B cell (primary cell): ENCODE data around the gene MICU1. TPM values are rescaled to one million over a fixed set of nuclear protein-coding genes. Genes with fewer than 3 reads are reported as not detected.

ENCODE experiments used
- ATAC-seq: fragments of 200-7000 bp; cut with Tn5 transposase; one replicate; pipeline ENCODE4 v1.10.0; 2021; ENCODE audit warnings: low read depth, mild to moderate bottlenecking, moderate number of reproducible peaks, moderate library complexity
- CTCF ChIA-PET: fragments of 350-600 bp; sonication (Branson Sonifier 250); formaldehyde crosslinking; loops from one replicate; lab custom pipeline; 2021; ENCODE audit warnings: antibody characterized with exemption, inconsistent platforms; lab: Charles Lee
- POLR2A ChIA-PET: fragments of 350-600 bp; sonication (Branson Sonifier 250); formaldehyde crosslinking; loops from one replicate; lab custom pipeline; 2021; ENCODE audit warnings: antibody characterized with exemption; lab: Charles Lee
- DNase-seq: peaks from one replicate; pipeline ENCODE4 v3.0.0; 2013
- H2AFZ ChIP-seq: 2 replicates; pipeline ENCODE4 v1.6.1; 2012; ENCODE audit warnings: mild to moderate bottlenecking, low read depth, low read length; ENCODE audit not compliant: insufficient read depth, poor library complexity, severe bottlenecking
- H3K27ac ChIP-seq, 2 donors: 1 replicate in 1 of 2; 2 replicates in 1 of 2; pipeline ENCODE4 v1.5.1; 2012 to 2013; ENCODE audit warnings: low read length in 2 of 2, mild to moderate bottlenecking in 2 of 2, moderate library complexity in 1 of 2
- H3K27me3 ChIP-seq, 4 experiments: fragments of 200-600 bp in 1 of 4; sonication (generic) in 1 of 4; replicated peaks in 1 of 4; 1 replicate in 2 of 4; 2 replicates in 2 of 4; pipeline versions ENCODE4 v1.6.1 to v1.7.0; 2013 to 2016; ENCODE audit warnings: low read length in 3 of 4, mild to moderate bottlenecking in 2 of 4, mixed read lengths in 1 of 4, moderate library complexity in 1 of 4; ENCODE audit not compliant: insufficient read depth in 4 of 4, control insufficient read depth in 3 of 4; ENCODE audit errors: control extremely low read depth in 1 of 4
- H3K36me3 ChIP-seq, 2 experiments: replicated peaks in 1 of 2; 1 replicate in 1 of 2; 2 replicates in 1 of 2; pipeline versions ENCODE4 v1.6.1 to v1.7.1; 2013; ENCODE audit warnings: low read length in 1 of 2; ENCODE audit not compliant: insufficient read depth in 2 of 2, control insufficient read depth in 1 of 2; ENCODE audit errors: control extremely low read depth in 1 of 2, extremely low read depth in 1 of 2
- H3K4me1 ChIP-seq, 2 donors: fragments of 200-600 bp in 1 of 2; sonication (generic) in 1 of 2; 1 replicate in 1 of 2; 2 replicates in 1 of 2; pipeline versions ENCODE4 v1.5.1 to v1.6.1; 2013 to 2017; ENCODE audit warnings: low read length in 2 of 2; ENCODE audit not compliant: control insufficient read depth in 2 of 2, insufficient read depth in 2 of 2
- H3K4me2 ChIP-seq: replicated peaks from 2 replicates; pipeline ENCODE3; 2012; ENCODE audit warnings: mild to moderate bottlenecking, low read depth, low read length; ENCODE audit not compliant: poor library complexity, severe bottlenecking
- H3K4me3 ChIP-seq, 5 experiments: fragments of 200-600 bp in 1 of 5; sonication (generic) in 1 of 5; 1 replicate in 3 of 5; 2 replicates in 2 of 5; pipeline versions ENCODE4 v1.5.1 to v1.7.0; 2011 to 2016; ENCODE audit warnings: low read length in 4 of 5, mild to moderate bottlenecking in 4 of 5, low read depth in 2 of 5, control low read depth in 1 of 5, moderate library complexity in 1 of 5; ENCODE audit not compliant: insufficient read depth in 1 of 5; ENCODE audit errors: control extremely low read depth in 1 of 5, extremely low read depth in 1 of 5
- H3K79me2 ChIP-seq: fragments of 200-600 bp; sonication (generic); one replicate; pipeline ENCODE4 v1.6.0; 2016; ENCODE audit warnings: low read length; ENCODE audit not compliant: control insufficient read depth, insufficient read depth
- H3K9ac ChIP-seq: fragments of 200-600 bp; sonication (generic); 2 replicates; pipeline ENCODE4 v1.6.1; 2017; ENCODE audit warnings: mild to moderate bottlenecking, low read length, moderate library complexity
- H3K9me3 ChIP-seq, 3 donors: one replicate each; pipeline versions ENCODE4 v1.6.1 to v1.7.1; 2013; ENCODE audit warnings: low read length in 2 of 3; ENCODE audit not compliant: control insufficient read depth in 2 of 3, insufficient read depth in 1 of 3; ENCODE audit errors: control extremely low read depth in 1 of 3
- H4K20me1 ChIP-seq: 2 replicates; pipeline ENCODE4 v1.6.0; 2012; ENCODE audit warnings: mild to moderate bottlenecking, low read length; ENCODE audit not compliant: insufficient read depth, control insufficient read depth, poor library complexity, severe bottlenecking
- H3K27ac Mint-ChIP-seq: one replicate; pipeline ENCODE4 v1.8.0; 2021; ENCODE audit warnings: mixed read lengths
- H3K27me3 Mint-ChIP-seq: one replicate; pipeline ENCODE4 v1.8.0; 2021; ENCODE audit warnings: mixed read lengths
- H3K4me1 Mint-ChIP-seq: one replicate; pipeline ENCODE4 v1.8.0; 2021; ENCODE audit warnings: mixed read lengths
- H3K4me3 Mint-ChIP-seq: one replicate; pipeline ENCODE4 v1.8.0; 2021; ENCODE audit warnings: mixed read lengths
- H3K9me3 Mint-ChIP-seq: one replicate; pipeline ENCODE4 v1.8.0; 2022; ENCODE audit warnings: mixed read lengths; ENCODE audit not compliant: insufficient read depth
- EZH2 ChIP-seq: IDR thresholded peaks from 2 replicates; pipeline ENCODE4 v1.6.1; 2012; ENCODE audit warnings: borderline replicate concordance, low read depth, mild to moderate bottlenecking, moderate library complexity, low read length; ENCODE audit not compliant: insufficient read depth, poor library complexity, severe bottlenecking
- WGBS: methylation state at CpG from one replicate; pipeline ENCODE4 v1.1.5; 2013; ENCODE audit warnings: missing lambda C conversion rate; ENCODE audit not compliant: insufficient coverage; 5-methylcytosine and 5-hydroxymethylcytosine counted together
- intact Hi-C: fragments of 100-400 bp; cut with micrococcal nuclease; formaldehyde crosslinking; loops from one replicate; pipeline ENCODE4 v1.10.0; 2022
- polyA plus RNA-seq: library from polyadenylated mRNA; depleted of rRNA; stranded (reverse); fragments of >200 nt; gene quantifications from 2 replicates; pipeline ENCODE4 v1.2.3, GENCODE V29; 2012
- total RNA-seq, 2 donors: library from RNA; stranded (reverse); fragments of 120-200 nt in 1 of 2; gene quantifications; 1 replicate in 1 of 2; 2 replicates in 1 of 2; pipeline versions ENCODE4 v1.2.3 to v1.2.4, GENCODE V29; 2013 to 2022
- TF ChIP-seq, protein P1 (sequence below): fragments of 200-600 bp; IDR thresholded peaks from one replicate; pipeline ENCODE4 v1.8.0; 2022; ENCODE audit warnings: antibody characterized with exemption, mild to moderate bottlenecking

Gene MICU1
- total and polyA plus RNA-seq, 2 donors (not counting 1 experiment from before 2014, with no cell fraction given), result 12.0 to 34.7 TPM

DNA sequence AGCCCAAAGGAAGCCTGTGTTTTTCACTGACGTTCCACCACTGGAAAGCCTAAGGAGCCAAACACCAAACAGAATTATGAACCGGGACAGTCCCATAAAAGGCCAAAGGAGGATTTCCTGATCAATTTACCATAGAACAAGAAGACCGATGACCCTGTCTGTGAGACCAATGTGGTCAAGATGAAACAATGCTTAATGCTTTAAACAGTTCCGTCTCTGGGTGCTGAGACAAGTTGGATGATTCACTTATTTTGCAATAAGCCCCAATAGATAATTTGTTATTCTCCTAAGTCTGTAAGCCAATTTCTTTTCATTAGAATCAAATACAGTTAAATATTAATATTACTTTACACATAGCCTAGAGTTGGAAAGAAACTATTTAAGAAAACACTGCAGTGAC is 134.9 kb downstream of the MICU1 start:
- H3K27me3 Mint-ChIP-seq, result no peaks in the 10 kb centered on the region
- H2AFZ ChIP-seq, result no peak overlapping the region
- H3K4me3 ChIP-seq, result no peak overlapping the region
- no peaks in the 10 kb centered on the region for H3K4me1 ChIP-seq
- no peak overlapping the region for H3K27ac Mint-ChIP-seq
- no peaks in the 10 kb centered on the region for H3K4me1 Mint-ChIP-seq
- intact Hi-C loops, result no loop called here
- H3K27ac ChIP-seq, result no peak overlapping the region
- CTCF ChIA-PET, result no interaction called here
- ATAC-seq, result no peak
- no peak overlapping the region for H3K4me3 Mint-ChIP-seq
- no peak for TF ChIP-seq EZH2
- TF ChIP-seq, protein P1, sequence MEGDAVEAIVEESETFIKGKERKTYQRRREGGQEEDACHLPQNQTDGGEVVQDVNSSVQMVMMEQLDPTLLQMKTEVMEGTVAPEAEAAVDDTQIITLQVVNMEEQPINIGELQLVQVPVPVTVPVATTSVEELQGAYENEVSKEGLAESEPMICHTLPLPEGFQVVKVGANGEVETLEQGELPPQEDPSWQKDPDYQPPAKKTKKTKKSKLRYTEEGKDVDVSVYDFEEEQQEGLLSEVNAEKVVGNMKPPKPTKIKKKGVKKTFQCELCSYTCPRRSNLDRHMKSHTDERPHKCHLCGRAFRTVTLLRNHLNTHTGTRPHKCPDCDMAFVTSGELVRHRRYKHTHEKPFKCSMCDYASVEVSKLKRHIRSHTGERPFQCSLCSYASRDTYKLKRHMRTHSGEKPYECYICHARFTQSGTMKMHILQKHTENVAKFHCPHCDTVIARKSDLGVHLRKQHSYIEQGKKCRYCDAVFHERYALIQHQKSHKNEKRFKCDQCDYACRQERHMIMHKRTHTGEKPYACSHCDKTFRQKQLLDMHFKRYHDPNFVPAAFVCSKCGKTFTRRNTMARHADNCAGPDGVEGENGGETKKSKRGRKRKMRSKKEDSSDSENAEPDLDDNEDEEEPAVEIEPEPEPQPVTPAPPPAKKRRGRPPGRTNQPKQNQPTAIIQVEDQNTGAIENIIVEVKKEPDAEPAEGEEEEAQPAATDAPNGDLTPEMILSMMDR, result no peak
- H3K9ac ChIP-seq, result no peak overlapping the region
- 100% methylated on average over 2 of the region's 4 CpGs for WGBS
- no peaks in the 10 kb centered on the region for H3K9me3 Mint-ChIP-seq
- no peaks in the 10 kb centered on the region for H3K9me3 ChIP-seq
- no peak for DNase-seq
- peaks cover 2% of the 10 kb centered on the region in 2 experiments for H3K36me3 ChIP-seq
- H3K27me3 ChIP-seq, result no peaks in the 10 kb centered on the region
- H3K4me2 ChIP-seq, result no peak overlapping the region
- POLR2A ChIA-PET, result no interaction called here
- H4K20me1 ChIP-seq, result no peaks in the 10 kb centered on the region
- no peaks in the 10 kb centered on the region for H3K79me2 ChIP-seq

DNA sequence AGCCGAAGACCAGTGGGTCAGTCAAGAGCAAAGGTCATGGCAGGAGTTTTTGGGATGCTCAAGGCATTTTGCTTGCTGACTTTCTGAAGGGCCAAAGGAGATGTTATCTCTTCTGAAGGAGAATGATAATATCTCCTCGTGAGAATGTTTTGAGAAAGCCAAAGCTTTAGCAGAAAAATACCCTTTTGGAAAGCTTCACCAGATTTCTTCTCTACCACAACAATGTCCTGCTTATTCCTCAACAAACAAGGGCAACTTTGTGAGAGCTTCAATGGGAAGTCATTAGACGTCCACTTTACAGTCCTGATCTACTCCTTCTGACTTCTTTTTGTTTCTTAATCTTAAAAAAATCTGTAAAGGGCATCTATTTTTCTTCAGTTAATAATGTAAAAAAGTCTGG is 138.4 kb downstream of the MICU1 start:
- Histone ChIP-seq H3K4me3 (no peak overlapping the region), H4K20me1 (no peaks in the 10 kb centered on the region), H3K9me3 (no peaks in the 10 kb centered on the region), H3K4me1 (no peaks in the 10 kb centered on the region), H3K4me2 (no peak overlapping the region), H3K27me3 (no peaks in the 10 kb centered on the region), H3K79me2 (no peaks in the 10 kb centered on the region), H3K36me3 (peaks cover 2% of the 10 kb centered on the region in 2 experiments), H3K27ac (no peak overlapping the region), H2AFZ (no peak overlapping the region), H3K9ac (no peak overlapping the region)
- ChIA-PET CTCF (no interaction called here), POLR2A (no interaction called here)
- 100% methylated on average over 1 of the region's 3 CpGs for WGBS
- no peaks in the 10 kb centered on the region for H3K27me3 Mint-ChIP-seq
- no peak overlapping the region for H3K27ac Mint-ChIP-seq
- H3K4me3 Mint-ChIP-seq, result no peak overlapping the region
- TF ChIP-seq, protein P1, result no peak
- TF ChIP-seq EZH2, result no peak
- H3K4me1 Mint-ChIP-seq, result no peaks in the 10 kb centered on the region
- DNase-seq (no peak), ATAC-seq (no peak)
- intact Hi-C loops, result no loop called here
- H3K9me3 Mint-ChIP-seq, result no peaks in the 10 kb centered on the region
